Activated CD4-positive, alpha-beta T cell treated with anti-CD3 and anti-CD28 coated beads, Interleukin-2, amount 50 U/mL, for 24 hours (primary cell): ENCODE results near the gene NKPD1.

Experiments
- DNase-seq, 2 donors: peaks; one replicate each; pipeline ENCODE4 v3.0.0-alpha.2; 2020; ENCODE audit warnings: low read depth in 1 of 2, low spot score in 1 of 2

The NKPD1 gene

DNA sequence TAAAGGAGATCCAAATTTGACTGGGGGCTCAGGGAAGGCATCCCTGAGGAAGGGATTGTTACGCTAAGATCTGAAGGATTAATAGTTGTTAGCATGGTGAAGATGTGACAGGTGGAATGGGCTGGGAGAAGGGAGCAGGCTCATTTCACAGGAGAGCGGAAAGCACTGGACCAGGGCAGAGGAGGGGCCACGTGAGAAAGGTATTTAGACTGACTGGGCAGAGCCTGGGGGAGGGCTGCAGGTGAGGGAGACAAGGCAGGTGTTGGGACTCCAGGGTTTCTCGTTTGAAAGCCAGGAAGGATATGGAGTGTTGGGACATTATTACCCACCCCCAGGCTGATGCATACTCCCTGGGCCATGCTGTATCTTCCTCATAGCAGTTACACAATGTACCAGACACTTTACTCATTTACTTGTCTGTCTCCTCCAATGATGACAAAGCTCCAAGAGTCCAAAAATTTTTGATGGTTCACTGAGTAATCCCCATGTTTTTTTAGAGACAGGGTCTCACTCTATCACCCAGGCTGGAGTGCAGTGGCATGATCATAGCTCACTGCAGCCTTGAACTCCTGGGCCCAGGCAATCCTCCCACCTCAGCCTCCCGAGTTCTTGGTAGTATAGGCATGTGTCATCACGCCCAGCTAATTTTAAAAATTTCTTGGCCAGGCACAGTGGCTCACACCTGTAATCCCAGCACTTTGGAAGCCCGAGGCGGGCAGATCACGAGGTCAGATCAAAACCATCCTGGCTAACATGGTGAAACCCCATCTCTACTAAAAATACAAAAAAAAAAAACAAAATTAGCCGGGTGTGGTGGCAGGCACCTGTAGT, 14.9 kb upstream of the NKPD1 start:
- DNase-seq, result no peak

DNA sequence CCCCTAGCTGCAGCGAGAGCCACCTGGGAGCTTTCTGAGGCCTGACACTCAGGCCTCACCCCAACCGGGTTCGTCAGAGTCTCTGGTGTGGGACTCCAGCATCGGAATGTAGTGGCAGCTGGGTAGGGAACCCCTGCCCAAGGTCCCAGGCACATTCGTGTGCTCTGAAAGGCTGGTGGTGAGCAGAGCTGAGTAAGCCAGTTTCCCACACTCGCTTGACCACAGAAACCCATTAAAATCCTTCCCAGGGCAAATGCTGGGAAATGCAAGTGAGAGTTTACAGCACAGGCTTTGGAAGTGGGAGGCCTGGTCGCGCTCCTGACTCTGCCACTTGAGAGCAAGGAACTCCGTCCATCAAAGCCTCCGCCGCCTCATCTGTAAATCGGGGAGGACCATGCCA, 13.0 kb upstream of the NKPD1 start:
- no peak for DNase-seq

GRCh38 chr19:45172611-45173208, 11.9 kb upstream of the NKPD1 start:
- no peak for DNase-seq

GRCh38 chr19:45172173-45172572, 11.4 kb upstream of the NKPD1 start:
- DNase-seq, result no peak

- DNase-seq, result no peak
Measured at GRCh38 chr19:45171211-45171623, 10.4 kb upstream of the NKPD1 start.

DNA sequence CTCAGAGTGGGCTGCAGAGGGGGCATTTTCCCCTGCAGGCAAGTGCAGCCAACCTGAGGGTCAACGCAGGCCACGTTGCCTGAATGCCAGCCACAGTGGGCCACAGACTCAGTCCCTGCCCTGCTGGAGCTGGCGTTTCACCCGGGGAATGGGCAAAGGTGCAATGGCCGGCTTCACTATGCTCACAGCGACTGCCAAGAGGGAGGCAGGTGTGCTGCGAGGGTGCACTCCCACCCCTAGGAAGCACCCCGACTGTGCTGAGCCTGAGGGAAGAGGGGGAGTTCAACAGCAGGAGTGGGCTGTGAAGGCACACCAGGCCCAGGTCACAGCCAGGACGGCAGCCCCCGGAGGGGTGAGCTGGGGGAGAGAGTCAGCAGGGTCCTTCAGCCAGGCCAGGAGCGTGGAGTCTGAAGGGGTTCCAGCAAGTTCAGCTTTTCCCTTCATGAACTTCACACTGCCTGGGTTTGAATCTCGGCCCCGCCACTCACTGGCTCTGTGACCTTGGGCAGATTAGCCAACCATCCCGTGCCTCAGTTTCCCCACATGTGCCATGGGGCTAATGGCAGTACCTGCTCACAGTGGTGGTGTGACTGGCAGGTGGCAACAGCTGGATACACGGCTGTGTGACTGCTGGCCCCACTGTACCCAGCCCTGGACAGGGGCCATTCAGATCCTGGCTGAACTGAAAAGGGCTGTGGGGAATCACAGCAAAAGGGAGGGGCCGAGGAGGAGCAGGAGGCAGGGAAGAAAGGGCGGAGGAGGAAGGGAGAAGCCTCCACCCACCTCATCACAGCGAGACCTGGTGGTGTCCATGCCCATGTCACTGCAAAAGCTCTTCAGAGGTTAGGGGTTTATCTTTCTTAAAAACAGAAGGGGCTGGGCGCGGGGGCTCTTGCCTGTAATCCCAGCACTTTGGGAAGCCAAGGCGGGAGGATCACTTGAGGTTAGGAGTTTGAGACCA, 9.6 kb upstream of the NKPD1 start:
- no peak for DNase-seq

- no peak for DNase-seq
Measured at GRCh38 chr19:45169602-45170001, 8.8 kb upstream of the NKPD1 start.

DNA sequence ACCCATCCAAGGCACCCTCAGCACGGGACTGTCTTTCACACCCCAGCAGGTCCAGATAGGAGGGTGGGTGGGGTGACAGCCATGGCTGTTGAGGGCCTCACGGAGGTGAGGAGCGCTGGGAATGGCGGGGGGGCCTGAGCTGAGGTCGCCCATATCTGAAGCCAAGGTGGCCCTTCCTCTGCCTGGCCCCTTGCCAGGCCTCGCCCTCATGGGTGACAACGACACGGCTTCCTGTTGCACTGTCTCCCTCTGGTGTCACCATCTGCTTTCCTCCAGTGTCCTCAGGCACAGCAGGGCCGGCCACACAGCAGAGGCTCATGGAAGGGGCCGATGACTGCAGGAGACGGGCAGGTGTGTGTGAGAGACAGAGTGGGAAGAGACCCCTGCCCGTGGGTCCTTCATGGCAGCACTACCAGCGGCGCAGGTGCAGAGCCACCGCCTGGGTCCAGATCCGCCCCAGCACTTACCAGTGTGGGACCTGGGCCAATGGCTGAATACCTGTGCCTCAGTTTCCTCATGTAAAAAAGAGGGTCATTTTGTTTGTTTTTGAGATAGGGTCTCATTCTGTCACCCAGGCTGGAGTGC, 8.1 kb upstream of the NKPD1 start:
- DNase-seq, result no peak

GRCh38 chr19:45166723-45167252, 6.0 kb upstream of the NKPD1 start:
- DNase-seq, result no peak

DNA sequence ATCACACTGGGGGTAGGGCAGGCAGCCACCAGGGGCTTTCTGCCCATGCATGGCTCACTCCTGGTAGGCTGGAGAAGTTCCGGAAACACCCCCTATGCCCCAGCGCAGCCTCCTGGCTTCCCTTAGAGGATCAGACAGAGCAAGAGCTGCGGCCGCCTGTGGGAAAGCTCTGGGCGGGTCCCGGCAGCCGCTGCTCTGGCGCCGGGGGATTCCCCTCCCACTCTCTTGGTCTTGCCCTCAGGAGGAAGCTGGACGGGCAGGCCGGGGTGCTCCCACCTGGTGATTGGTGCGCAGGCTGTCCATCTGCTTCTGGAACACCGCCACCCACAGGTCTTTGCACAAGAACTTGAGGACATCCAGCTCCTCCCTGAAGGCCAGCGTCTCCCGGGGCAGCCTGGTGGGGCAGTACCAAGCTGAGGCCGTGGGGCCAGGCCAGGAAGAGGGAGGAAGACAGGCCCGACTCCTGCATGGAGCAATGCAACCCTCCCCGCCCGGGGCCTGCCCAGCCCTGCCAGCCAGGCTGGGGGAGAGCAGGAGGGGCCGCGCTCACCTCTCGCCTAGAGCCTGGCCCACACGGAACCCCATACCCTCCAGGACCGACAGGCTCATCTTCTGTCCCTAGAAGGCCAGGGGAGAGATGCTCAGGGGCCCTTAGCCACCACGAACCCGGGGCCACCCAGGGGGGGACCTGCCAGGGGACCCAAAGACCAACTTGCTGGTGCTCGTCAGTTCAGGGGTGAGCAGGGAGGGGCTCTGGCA, 4.0 kb upstream of the NKPD1 start:
- peak; percentile 25 to 42 for DNase-seq

GRCh38 chr19:45163751-45164460, 3.1 kb upstream of the NKPD1 start:
- DNase-seq, result no peak

DNA sequence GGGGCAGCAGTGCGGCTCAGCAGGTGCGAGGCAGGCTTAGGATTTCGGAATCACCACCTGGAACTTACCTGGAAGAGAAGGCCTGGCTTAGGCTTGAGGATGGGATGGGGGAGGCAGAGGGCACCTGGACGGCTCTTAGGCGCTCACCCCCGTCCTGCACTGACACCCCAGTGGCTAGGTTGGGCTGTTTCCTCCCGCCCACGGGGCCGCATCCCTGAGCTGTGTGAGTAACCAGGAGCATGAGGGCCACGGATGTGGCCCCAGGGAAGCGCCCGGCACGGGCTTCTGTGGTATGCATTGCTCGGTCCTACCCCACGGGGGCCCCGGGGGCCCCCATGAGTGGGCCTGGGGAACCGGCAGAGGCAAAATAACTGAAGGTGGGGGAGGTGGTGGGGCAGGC, 2.4 kb upstream of the NKPD1 start:
- no peak for DNase-seq

DNA sequence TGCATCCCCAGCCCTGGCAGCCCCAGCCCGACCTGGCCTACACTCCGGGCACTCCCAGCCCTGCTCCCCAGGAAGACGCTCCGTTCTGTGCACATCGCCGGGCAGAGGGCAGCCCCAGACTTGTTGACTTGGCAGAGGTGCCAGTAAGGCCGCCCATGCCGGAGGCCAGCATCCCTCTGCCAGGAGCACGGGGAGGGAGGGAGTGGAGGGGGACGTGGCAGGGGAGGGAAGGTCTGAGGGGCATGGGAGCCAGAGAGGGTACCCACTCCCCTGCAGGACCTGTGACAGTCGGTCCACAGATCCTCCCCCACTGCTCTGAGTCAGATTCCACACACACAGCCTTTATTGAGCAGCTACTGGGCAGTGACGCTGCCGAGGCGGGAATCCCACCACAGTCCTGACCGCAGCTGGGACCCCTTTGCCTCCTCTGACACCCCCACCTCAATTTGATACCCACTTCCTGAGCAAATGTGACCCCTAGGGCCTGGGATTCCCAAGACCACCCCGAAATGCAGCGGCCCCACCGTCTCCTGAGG, 1.9 kb upstream of the NKPD1 start:
- no peak for DNase-seq

DNA sequence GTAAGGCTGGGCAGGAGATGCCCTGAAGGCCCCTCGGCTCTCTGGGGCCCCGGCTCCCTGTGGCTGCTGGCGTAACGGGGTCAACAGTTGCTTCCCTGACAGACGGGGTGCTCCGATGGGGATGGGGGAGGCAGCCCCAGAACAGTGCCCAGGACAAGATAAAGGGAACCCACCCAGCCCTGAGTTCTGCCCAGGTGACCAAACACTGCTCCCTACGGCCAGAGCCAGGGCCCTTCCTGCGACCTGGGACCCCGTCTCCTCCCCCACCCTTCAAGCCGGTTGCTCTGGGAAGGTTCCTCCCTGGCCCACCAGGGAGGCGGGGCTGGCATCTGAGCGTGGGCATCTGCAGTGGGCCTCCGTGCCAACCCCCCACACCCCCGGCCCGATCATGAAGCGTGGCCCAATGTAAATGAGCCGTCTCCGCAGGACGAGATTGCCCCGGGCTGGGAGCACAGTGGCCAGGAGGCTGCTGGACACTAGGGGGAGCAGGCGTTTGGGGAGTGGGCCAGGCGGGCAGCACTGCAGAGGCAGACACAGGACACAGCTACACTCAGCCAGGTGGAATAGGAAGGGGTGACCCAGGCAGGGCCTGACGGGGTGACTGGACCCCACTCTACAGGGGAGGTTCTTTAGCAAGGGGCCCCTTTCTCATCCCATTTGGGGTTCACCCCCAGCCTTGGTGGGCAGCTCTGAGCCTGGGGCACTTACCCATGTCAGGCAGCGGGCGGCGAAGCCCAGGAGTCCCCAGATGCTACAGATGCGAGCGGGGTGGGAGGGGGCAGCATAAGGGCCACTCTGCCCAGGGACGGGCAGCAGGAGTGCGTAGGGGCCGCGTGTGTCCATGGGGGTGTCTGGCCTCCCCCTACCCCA, 1.2 kb upstream of the NKPD1 start:
- no peak for DNase-seq

GRCh38 chr19:45159971-45160324, 834 bp downstream of the NKPD1 start:
- DNase-seq, result no peak

DNA sequence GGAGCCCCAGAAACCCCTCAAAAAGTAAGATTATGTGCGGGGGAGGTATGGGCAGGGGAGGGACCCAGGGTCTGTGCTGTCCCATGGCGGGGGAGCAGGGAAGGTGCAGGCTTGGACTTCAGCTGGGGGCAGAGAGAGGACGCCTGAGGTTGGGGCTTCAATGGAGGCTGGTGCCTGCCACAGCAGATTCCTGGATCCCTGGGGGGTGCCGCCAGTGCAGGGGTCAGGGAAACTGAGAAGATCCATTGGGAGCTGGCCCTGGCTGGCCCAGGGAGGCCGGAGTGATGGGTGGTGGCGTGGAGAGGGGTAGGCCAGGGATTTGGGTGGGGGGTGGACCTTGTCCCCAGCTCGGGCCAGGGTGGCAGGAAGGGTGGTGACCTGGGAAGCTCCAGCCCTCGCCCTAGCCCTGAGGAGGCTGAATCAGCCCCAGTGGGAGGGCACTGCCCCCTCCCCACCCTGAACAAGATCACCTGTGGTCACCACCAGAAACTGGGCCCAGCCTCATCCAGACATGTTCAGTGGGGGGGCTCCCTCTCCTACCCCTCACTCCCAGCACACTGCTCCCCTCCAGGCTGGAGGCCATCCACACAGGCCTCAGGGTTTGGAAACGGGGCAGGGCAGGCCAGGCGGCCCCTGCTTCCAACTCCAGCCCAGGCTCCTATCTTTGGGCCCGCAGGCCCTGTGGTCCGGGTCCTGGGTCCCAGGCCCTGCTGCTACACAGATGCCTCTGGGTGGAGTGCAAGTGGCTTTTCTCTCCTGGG, 1.4 kb downstream of the NKPD1 start:
- no peak for DNase-seq

DNA sequence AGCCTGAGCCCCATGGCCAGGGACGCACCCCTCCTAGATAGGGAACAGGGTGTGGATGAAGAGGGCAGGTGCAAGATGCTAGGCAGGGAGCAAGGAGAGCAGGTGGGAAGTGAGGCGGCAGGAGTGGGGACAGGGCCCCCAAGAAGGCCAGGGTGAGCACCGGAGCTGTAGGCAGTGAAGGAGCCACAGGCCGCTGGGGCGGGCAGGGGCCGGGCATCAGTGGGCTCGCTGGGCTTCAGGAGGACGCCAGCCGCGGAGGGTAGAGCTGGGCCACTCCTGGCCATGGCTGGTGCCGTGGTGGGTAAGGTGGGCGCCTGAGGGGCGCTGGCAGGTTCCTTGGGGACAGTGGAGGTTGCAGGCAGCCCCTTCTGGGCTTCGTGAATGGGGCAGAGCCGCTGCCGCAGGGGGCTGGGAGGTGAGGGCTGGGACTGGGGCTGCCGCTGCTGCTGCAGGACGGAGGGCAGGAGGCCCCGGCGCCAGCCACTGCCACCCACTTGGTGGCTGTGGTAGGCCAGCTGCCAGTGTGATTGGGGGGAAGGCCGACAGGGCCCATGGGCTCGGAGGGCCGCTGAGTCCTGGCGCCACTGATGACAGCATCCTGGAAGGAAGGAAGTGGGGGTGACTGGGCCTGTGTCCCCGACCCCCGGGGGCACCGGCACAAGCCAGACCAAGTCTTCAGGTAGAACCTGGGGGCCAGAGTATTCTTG, 2.1 kb downstream of the NKPD1 start:
- no peak for DNase-seq
